GM10847 (cell line): ENCODE data around the gene SLC19A3.
"Not testable (repeated sequence)": the region's sequence is repeated elsewhere in the genome, so short reads cannot be mapped to it uniquely, and the experiment has no call there.

Experiments used
- POLR2A ChIP-seq: IDR thresholded peaks from 2 replicates; pipeline ENCODE4 v1.6.1; 2011; ENCODE audit not compliant: insufficient read length; ENCODE audit errors: extremely low read depth

SLC19A3 gene

GRCh38 chr2:227710986-227711385 is 6.8 kb downstream of the SLC19A3 start:
- no peak for TF ChIP-seq POLR2A

GRCh38 chr2:227707390-227707789 is 10.4 kb downstream of the SLC19A3 start:
- TF ChIP-seq POLR2A: no peak

DNA sequence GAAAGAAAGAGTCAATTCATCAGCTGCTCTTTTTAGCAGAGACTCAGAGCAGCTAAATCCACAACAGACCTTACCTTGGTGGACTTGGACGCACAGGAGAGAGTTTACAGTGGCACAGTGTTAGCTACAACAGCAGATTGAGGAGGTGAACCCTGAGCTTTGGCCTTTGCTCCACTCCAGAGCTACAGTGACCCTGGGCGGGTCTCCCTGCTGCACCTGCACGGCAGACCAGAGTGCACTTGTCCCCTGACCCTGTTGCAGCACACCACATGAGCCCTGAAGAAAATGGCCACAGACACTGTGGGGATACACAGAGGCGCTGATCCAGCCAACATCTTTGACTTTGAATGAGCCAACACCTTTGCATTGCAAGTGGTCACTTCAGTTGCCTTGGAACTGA is 11.0 kb downstream of the SLC19A3 start:
- TF ChIP-seq POLR2A: no peak

- no peak for TF ChIP-seq POLR2A
These were observed 13.9 kb downstream of the SLC19A3 start for GRCh38 chr2:227703961-227704360.

- TF ChIP-seq POLR2A: no peak
These were observed 14.5 kb downstream of the SLC19A3 start for GRCh38 chr2:227703280-227703732.

GRCh38 chr2:227701556-227701955 is 16.3 kb downstream of the SLC19A3 start:
- no peak for TF ChIP-seq POLR2A

DNA sequence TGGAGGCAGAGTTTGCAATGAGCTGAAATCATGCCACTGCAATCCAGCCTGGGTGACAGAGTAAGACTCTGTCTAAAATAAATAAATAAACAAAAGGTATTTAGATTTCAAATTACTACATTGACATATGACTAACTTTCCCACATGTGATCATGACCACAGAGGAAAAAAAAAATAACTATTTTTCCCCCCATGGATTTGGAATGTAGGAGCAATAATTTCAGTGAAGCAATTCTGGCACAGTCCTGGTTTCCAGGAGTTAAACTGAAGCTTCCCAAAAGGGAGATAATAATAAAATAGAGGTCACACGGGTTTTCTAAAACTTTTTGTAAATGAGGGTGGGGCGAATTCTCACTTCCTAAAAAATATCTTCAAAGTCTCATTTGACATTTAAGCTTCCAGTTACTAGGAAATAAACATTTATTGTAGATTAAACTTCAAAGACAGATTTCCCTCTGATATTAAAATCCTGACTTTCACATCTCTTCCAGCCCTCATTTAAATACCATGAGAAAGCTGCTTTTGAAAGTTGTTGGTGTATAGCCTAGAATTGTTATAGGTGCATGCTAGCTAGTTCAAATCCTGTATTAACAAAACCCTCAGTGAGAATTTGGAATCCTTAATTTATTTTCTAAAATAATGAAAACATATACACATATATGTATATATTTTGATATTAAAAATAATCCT is 20.7 kb downstream of the SLC19A3 start:
- no peak for TF ChIP-seq POLR2A

DNA sequence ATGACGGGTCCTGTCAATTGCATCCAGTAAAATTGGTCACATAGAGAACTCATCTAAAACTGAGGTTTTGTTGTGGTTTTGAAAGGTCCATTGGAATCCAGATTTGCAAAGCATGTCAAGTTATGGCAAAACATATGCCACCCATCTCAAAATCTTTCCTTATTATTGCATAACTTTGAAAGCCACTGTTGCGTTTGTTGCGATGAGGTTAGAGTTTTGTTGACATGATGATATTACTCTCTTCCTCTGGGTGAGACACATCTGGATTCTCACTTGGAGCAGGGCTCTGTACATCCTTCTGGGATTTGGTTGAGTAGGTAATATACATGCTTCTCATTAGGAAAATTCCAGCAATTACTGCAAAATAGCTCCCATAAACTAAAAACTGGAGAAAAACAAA is 30.6 kb downstream of the SLC19A3 start:
- TF ChIP-seq POLR2A: no peak

GRCh38 chr2:227684258-227684657 is 33.6 kb downstream of the SLC19A3 start:
- no peak for TF ChIP-seq POLR2A

- TF ChIP-seq POLR2A: no peak
These were observed 39.9 kb downstream of the SLC19A3 start for GRCh38 chr2:227677928-227678327.

GRCh38 chr2:227674485-227674884 is 43.3 kb downstream of the SLC19A3 start:
- no peak for TF ChIP-seq POLR2A

- no peak for TF ChIP-seq POLR2A
These were observed 46.5 kb downstream of the SLC19A3 start for GRCh38 chr2:227671170-227671905.

DNA sequence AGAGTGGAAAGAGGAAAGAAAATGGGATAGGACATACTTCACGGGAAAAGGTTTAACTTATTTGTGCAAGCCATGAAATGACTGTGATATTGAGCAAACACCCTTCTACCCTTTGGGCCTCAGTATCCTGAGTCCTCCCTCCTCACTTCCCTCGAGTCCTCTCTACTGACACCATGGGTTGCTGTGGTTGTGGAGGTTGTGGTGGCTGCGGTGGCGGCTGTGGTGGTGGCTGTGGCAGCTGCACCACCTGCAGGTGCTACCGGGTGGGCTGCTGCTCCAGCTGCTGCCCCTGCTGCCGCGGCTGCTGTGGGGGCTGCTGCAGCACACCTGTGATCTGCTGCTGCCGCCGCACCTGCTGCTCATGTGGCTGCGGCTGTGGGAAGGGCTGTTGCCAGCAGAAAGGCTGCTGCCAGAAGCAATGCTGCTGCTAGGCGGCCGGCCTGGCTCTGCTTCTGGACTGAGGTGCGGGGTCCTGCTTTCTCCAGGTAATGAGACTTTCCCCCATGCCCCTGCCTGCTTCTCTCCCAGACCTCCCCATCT is 51.1 kb downstream of the SLC19A3 start, which contains the start of gene SCYGR5:
Gene SCYGR5 (plus strand): TSS at position 174 of the 540 bp plus-strand sequence. CDS start 0 bp downstream, at position 174.
- not testable (repeated sequence) for TF ChIP-seq POLR2A

- no peak for TF ChIP-seq POLR2A
These were observed 52.5 kb downstream of the SLC19A3 start for GRCh38 chr2:227665189-227665940.

GRCh38 chr2:227661827-227662226 is 56.0 kb downstream of the SLC19A3 start:
- TF ChIP-seq POLR2A: no peak

DNA sequence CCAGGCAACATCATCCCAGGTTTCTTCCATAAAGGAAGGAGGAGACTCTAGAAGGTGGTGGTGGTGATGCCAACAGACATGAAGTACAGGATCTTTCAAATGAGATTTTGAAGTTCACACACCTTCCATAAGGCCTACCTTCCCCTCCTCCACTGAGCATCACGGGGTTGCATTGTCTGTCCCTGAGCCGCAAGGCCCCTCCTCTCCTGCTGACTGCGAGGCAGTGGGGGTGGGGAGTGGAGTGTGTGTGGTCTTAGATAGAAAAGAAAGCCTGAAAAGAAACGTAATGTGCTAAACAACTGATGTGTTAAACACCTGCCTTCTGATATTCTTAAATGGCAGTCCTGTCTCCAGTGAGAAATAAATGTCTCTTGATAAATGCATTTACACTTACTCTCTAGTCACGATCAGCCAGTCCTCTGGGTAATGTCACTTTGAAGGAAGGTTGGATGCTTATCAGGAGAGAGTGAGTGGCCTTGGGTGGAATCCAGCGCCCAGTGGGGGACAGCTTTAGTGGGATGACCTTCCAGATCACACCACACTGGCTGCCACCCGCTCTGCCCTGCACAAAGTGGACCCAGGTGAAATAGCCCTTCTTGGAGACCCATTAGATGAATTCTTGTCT is 56.7 kb downstream of the SLC19A3 start:
- no peak for TF ChIP-seq POLR2A
